HepG2 (cell line): ENCODE measurements around the gene PIGV. TPM values are rescaled to one million over a fixed set of nuclear protein-coding genes. Genes with fewer than 3 reads are reported as not detected.

Source experiments
- AHR ChIP-seq: IDR thresholded peaks from 2 replicates; pipeline ENCODE4 v1.6.1; 2018; ENCODE audit warnings: missing genetic modification reagents, missing compliant biosample characterization
- DR1 ChIP-seq: sonication (generic); formaldehyde crosslinking; IDR thresholded peaks from 2 replicates; pipeline ENCODE4 v1.8.0; 2021; ENCODE audit warnings: mild to moderate bottlenecking, missing genetic modification reagents, inconsistent platforms
- HMG20B ChIP-seq: conservative IDR thresholded peaks from 2 replicates; pipeline ENCODE4 v1.6.1; 2016; ENCODE audit warnings: missing genetic modification reagents, missing compliant biosample characterization
- HNF4A ChIP-seq: sonication (generic); formaldehyde crosslinking; IDR thresholded peaks from 2 replicates; pipeline ENCODE4 v1.4.0; 2020; ENCODE audit warnings: missing genetic modification reagents
- NBN ChIP-seq: fragments of 450-650 bp; conservative IDR thresholded peaks from 2 replicates; pipeline ENCODE4 v1.6.1; 2017
- ZNF318 ChIP-seq: sonication (generic); formaldehyde crosslinking; IDR thresholded peaks from 2 replicates; pipeline ENCODE4 v1.4.0; 2020; ENCODE audit warnings: mild to moderate bottlenecking, missing genetic modification reagents
- ZNF383 ChIP-seq: sonication (generic); formaldehyde crosslinking; IDR thresholded peaks from 2 replicates; pipeline ENCODE4 v1.4.0; 2020; ENCODE audit warnings: missing genetic modification reagents, mild to moderate bottlenecking, borderline replicate concordance
- ZNF546 ChIP-seq: sonication (generic); formaldehyde crosslinking; conservative IDR thresholded peaks from 2 replicates; pipeline ENCODE4 v1.8.1; 2023; ENCODE audit warnings: mild to moderate bottlenecking, missing genetic modification reagents
- ZNF572 ChIP-seq: sonication (generic); formaldehyde crosslinking; IDR thresholded peaks from 2 replicates; pipeline ENCODE4 v1.5.1; 2020; ENCODE audit warnings: mild to moderate bottlenecking, missing genetic modification reagents
- ZNF629 ChIP-seq: sonication (generic); formaldehyde crosslinking; conservative IDR thresholded peaks from 2 replicates; pipeline ENCODE4 v1.5.0; 2020; ENCODE audit warnings: missing genetic modification reagents
- polyA plus RNA-seq, 8 experiments: library from polyadenylated mRNA; depleted of rRNA in 3 of 8; stranded (reverse) in 7 of 8; unstranded in 1 of 8; fragments of >200 nt; fragmentation: Illumina TruSeq in 4 of 8; extraction: Trizol in 4 of 8; gene quantifications; 2 replicates each; pipeline versions ENCODE4 v1.2.1 to v1.2.3, GENCODE V29; 2011 to 2016; ENCODE audit warnings: low read depth in 4 of 8, missing spikeins in 1 of 8, mixed read lengths in 1 of 8; ENCODE audit not compliant: insufficient read depth in 1 of 8
- total RNA-seq, 5 experiments: library from RNA; depleted of rRNA; stranded (reverse); fragments of >200 nt; fragmentation: Illumina TruSeq; extraction: Trizol; gene quantifications; 2 replicates each; pipeline ENCODE4 v1.2.3, GENCODE V29; 2016; ENCODE audit warnings: low read depth in 1 of 5
- TF ChIP-seq, protein P1 (sequence below): sonication (generic); formaldehyde crosslinking; IDR thresholded peaks from 2 replicates; pipeline ENCODE4 v1.4.0; 2020; ENCODE audit warnings: missing genetic modification reagents
- TF ChIP-seq, protein P2 (sequence below): sonication (generic); formaldehyde crosslinking; IDR thresholded peaks from 2 replicates; pipeline ENCODE4 v1.5.1; 2020; ENCODE audit warnings: mild to moderate bottlenecking, missing genetic modification reagents, moderate library complexity

Gene PIGV
- total and polyA plus RNA-seq, 2 of the 13 experiments (the other 11 are each of a cell fraction or from before 2014, with no cell fraction given), result 13.5 to 22.7 TPM

- TF ChIP-seq, protein P1, sequence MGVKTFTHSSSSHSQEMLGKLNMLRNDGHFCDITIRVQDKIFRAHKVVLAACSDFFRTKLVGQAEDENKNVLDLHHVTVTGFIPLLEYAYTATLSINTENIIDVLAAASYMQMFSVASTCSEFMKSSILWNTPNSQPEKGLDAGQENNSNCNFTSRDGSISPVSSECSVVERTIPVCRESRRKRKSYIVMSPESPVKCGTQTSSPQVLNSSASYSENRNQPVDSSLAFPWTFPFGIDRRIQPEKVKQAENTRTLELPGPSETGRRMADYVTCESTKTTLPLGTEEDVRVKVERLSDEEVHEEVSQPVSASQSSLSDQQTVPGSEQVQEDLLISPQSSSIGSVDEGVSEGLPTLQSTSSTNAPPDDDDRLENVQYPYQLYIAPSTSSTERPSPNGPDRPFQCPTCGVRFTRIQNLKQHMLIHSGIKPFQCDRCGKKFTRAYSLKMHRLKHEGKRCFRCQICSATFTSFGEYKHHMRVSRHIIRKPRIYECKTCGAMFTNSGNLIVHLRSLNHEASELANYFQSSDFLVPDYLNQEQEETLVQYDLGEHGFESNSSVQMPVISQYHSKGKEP (CRISPR knock-in tag), result no peak
- TF ChIP-seq ZNF383 (CRISPR knock-in tag) (no peak), ZNF318 (CRISPR knock-in tag) (no peak), DR1 (peak; percentile 51; the same call in 1 of the 2 replicates), HNF4A (CRISPR knock-in tag) (peak; percentile 69), HMG20B (CRISPR knock-in tag) (peak; percentile 95), AHR (CRISPR knock-in tag) (no peak), ZNF629 (CRISPR knock-in tag) (no peak), NBN (no peak), ZNF572 (CRISPR knock-in tag) (no peak), ZNF546 (CRISPR knock-in tag) (no peak; the same call in 1 of the 2 replicates)
- TF ChIP-seq, protein P2, sequence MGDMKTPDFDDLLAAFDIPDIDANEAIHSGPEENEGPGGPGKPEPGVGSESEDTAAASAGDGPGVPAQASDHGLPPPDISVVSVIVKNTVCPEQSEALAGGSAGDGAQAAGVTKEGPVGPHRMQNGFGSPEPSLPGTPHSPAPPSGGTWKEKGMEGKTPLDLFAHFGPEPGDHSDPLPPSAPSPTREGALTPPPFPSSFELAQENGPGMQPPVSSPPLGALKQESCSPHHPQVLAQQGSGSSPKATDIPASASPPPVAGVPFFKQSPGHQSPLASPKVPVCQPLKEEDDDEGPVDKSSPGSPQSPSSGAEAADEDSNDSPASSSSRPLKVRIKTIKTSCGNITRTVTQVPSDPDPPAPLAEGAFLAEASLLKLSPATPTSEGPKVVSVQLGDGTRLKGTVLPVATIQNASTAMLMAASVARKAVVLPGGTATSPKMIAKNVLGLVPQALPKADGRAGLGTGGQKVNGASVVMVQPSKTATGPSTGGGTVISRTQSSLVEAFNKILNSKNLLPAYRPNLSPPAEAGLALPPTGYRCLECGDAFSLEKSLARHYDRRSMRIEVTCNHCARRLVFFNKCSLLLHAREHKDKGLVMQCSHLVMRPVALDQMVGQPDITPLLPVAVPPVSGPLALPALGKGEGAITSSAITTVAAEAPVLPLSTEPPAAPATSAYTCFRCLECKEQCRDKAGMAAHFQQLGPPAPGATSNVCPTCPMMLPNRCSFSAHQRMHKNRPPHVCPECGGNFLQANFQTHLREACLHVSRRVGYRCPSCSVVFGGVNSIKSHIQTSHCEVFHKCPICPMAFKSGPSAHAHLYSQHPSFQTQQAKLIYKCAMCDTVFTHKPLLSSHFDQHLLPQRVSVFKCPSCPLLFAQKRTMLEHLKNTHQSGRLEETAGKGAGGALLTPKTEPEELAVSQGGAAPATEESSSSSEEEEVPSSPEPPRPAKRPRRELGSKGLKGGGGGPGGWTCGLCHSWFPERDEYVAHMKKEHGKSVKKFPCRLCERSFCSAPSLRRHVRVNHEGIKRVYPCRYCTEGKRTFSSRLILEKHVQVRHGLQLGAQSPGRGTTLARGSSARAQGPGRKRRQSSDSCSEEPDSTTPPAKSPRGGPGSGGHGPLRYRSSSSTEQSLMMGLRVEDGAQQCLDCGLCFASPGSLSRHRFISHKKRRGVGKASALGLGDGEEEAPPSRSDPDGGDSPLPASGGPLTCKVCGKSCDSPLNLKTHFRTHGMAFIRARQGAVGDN, result no peak; the same call in 1 of the 2 replicates
Measured at GRCh38 chr1:26784023-26784871, 3.5 kb upstream of the PIGV start (continued).
